BLaER1 (cell line): ENCODE measurements around the gene PDLIM5.

Experiments used
- H3K27ac ChIP-seq: shearing (Covaris generic); formaldehyde crosslinking; 2 replicates; pipeline ENCODE4 v1.8.1; 2022
- H3K27me3 ChIP-seq: shearing (Covaris generic); formaldehyde crosslinking; 2 replicates; pipeline ENCODE4 v1.8.1; 2022
- H3K36me3 ChIP-seq: shearing (Covaris generic); formaldehyde crosslinking; 2 replicates; pipeline ENCODE4 v1.8.1; 2022
- H3K4me1 ChIP-seq: shearing (Covaris generic); formaldehyde crosslinking; 2 replicates; pipeline ENCODE4 v1.8.1; 2022
- H3K4me2 ChIP-seq: shearing (Covaris generic); formaldehyde crosslinking; 2 replicates; pipeline ENCODE4 v1.8.1; 2022
- H3K4me3 ChIP-seq: shearing (Covaris generic); formaldehyde crosslinking; 2 replicates; pipeline ENCODE4 v1.8.1; 2022
- H3K9ac ChIP-seq: shearing (Covaris generic); formaldehyde crosslinking; 2 replicates; pipeline ENCODE4 v1.8.1; 2022
- H3K9me3 ChIP-seq: shearing (Covaris generic); formaldehyde crosslinking; 2 replicates; pipeline ENCODE4 v1.8.1; 2022
- H4K20me1 ChIP-seq: shearing (Covaris generic); formaldehyde crosslinking; 2 replicates; pipeline ENCODE4 v1.8.1; 2022
- Cebpa-rat ChIP-seq: shearing (Covaris generic); IDR thresholded peaks from 2 replicates; pipeline ENCODE4 v1.8.1; 2022

The PDLIM5 gene

GRCh38 chr4:94519925-94520789 is 68.4 kb downstream of the PDLIM5 start:
- Histone ChIP-seq H3K4me3 (no peak overlapping the region), H3K4me2 (peak overlapping the region; percentile 36), H3K36me3 (no peaks in the 10 kb centered on the region), H3K9ac (no peak overlapping the region), H3K9me3 (no peaks in the 10 kb centered on the region), H4K20me1 (no peaks in the 10 kb centered on the region), H3K27ac (no peak overlapping the region), H3K27me3 (no peaks in the 10 kb centered on the region), H3K4me1 (peaks cover 8% of the 10 kb centered on the region)
- TF ChIP-seq Cebpa-rat, result no peak

- H3K9me3 ChIP-seq, result no peaks in the 10 kb centered on the region
Measured at GRCh38 chr4:94523033-94523580, 71.4 kb downstream of the PDLIM5 start.

GRCh38 chr4:94523617-94524016 is 71.9 kb downstream of the PDLIM5 start:
- no peaks in the 10 kb centered on the region for H4K20me1 ChIP-seq
- no peaks in the 10 kb centered on the region for H3K27me3 ChIP-seq
- H3K9me3 ChIP-seq, result no peaks in the 10 kb centered on the region
- TF ChIP-seq Cebpa-rat, result no peak
- H3K4me1 ChIP-seq, result peaks cover 8% of the 10 kb centered on the region
- H3K27ac ChIP-seq, result no peak overlapping the region
- H3K4me2 ChIP-seq, result no peak overlapping the region
- H3K36me3 ChIP-seq, result no peaks in the 10 kb centered on the region
- no peak overlapping the region for H3K9ac ChIP-seq
- no peak overlapping the region for H3K4me3 ChIP-seq

More at GRCh38 chr4:94523033-94523580, 71.4 kb downstream of the PDLIM5 start:
- H3K36me3 ChIP-seq, result no peaks in the 10 kb centered on the region
- no peaks in the 10 kb centered on the region for H3K27me3 ChIP-seq
- no peak overlapping the region for H3K4me3 ChIP-seq
- no peak for TF ChIP-seq Cebpa-rat
- no peak overlapping the region for H3K27ac ChIP-seq
- peaks cover 8% of the 10 kb centered on the region for H3K4me1 ChIP-seq
- H4K20me1 ChIP-seq, result no peaks in the 10 kb centered on the region
- H3K9ac ChIP-seq, result no peak overlapping the region
- no peak overlapping the region for H3K4me2 ChIP-seq

GRCh38 chr4:94525993-94526728 is 74.4 kb downstream of the PDLIM5 start:
- Histone ChIP-seq H3K4me2 (no peak overlapping the region), H3K27me3 (no peaks in the 10 kb centered on the region), H3K4me3 (no peak overlapping the region), H3K27ac (no peak overlapping the region), H3K9me3 (no peaks in the 10 kb centered on the region), H3K9ac (no peak overlapping the region), H3K36me3 (no peaks in the 10 kb centered on the region), H4K20me1 (no peaks in the 10 kb centered on the region), H3K4me1 (no peaks in the 10 kb centered on the region)
- TF ChIP-seq Cebpa-rat, result no peak

- Histone ChIP-seq H3K9ac (no peak overlapping the region), H3K27me3 (no peaks in the 10 kb centered on the region), H3K4me2 (no peak overlapping the region), H3K4me1 (no peaks in the 10 kb centered on the region), H3K9me3 (no peaks in the 10 kb centered on the region), H3K4me3 (no peak overlapping the region), H3K27ac (no peak overlapping the region), H3K36me3 (no peaks in the 10 kb centered on the region), H4K20me1 (no peaks in the 10 kb centered on the region)
- no peak for TF ChIP-seq Cebpa-rat
Measured at GRCh38 chr4:94527556-94528233, 76.0 kb downstream of the PDLIM5 start.

DNA sequence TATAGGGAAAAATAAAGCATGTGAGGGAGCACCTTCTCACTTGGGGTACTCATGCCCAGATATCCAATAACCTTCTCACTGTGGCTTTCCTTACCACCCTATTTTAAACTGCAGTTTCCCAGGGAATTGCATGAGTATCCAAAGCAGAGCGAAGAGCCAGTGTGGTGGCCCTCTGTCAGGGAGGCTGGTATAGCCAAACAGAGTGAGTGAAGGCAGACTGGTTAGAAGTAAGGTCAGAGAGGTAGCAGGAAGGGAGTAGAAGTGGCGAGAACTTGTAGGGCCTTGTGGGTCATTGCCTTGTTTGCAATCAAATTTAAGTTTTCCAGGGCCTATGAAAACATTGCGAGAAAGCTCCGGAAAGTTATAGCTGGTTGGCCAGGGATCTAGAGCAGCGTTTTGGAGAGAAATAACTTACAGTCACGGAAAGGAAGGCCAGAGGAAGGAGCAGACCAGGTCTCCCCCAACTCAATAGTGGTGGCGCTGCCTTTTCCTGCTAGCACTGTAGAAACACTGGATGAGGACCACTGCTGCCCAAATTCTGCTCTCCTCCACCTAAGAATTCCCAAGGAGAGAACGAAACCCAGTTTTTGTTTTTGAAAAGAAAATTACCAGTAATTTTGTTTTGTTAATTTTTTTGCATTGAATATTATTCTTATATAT is 77.2 kb downstream of the PDLIM5 start:
- Histone ChIP-seq H3K27ac (no peak overlapping the region), H3K9ac (no peak overlapping the region), H3K4me1 (no peaks in the 10 kb centered on the region), H3K27me3 (no peaks in the 10 kb centered on the region), H3K36me3 (no peaks in the 10 kb centered on the region), H3K4me3 (no peak overlapping the region), H3K4me2 (no peak overlapping the region), H3K9me3 (no peaks in the 10 kb centered on the region), H4K20me1 (no peaks in the 10 kb centered on the region)
- TF ChIP-seq Cebpa-rat, result no peak

DNA sequence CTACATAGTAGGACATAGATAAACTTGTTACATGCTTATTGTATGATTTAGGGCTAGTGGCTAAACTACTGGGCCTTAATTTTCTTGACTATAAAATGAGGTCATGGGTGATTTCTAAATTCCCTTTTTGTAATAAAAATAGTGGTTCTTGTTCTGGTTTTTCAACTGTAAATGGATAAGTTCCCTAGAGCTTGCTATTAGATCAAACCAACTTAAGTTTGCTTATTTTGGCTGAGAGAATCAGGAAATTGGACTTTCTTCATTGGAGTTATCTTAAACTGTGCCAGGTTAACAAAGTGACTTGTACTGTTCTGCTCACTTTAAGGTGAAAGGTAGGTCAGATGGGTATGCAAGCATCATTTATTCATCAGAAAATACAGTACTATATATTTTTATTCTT is 78.3 kb downstream of the PDLIM5 start:
- no peak overlapping the region for H3K27ac ChIP-seq
- TF ChIP-seq Cebpa-rat, result no peak
- no peak overlapping the region for H3K4me3 ChIP-seq
- H3K27me3 ChIP-seq, result no peaks in the 10 kb centered on the region
- no peak overlapping the region for H3K9ac ChIP-seq
- H3K36me3 ChIP-seq, result no peaks in the 10 kb centered on the region
- H3K9me3 ChIP-seq, result no peaks in the 10 kb centered on the region
- no peak overlapping the region for H3K4me2 ChIP-seq
- H4K20me1 ChIP-seq, result no peaks in the 10 kb centered on the region
- H3K4me1 ChIP-seq, result no peaks in the 10 kb centered on the region

- Histone ChIP-seq H3K4me1 (no peaks in the 10 kb centered on the region), H4K20me1 (no peaks in the 10 kb centered on the region), H3K4me3 (no peak overlapping the region), H3K9me3 (no peaks in the 10 kb centered on the region), H3K9ac (no peak overlapping the region), H3K36me3 (no peaks in the 10 kb centered on the region), H3K4me2 (no peak overlapping the region), H3K27me3 (no peaks in the 10 kb centered on the region), H3K27ac (no peak overlapping the region)
- TF ChIP-seq Cebpa-rat, result no peak
Measured at GRCh38 chr4:94531991-94532789, 80.4 kb downstream of the PDLIM5 start.
